Activated T-helper 17 cell treated with anti-CD3 and anti-CD28 coated beads, Interleukin-2, amount 50 U/mL, for 72 hours (primary cell): ENCODE data around the gene RANBP1. TPM values are rescaled to one million over a fixed set of nuclear protein-coding genes. Genes with fewer than 3 reads are reported as not detected.

Experiments used
- ATAC-seq: fragments of 150-1000 bp; cut with Tn5 transposase; replicated peaks from 2 replicates; pipeline ENCODE4 v1.10.0; 2021; ENCODE audit warnings: mild to moderate bottlenecking, moderate library complexity
- H3K27ac Mint-ChIP-seq: one replicate; pipeline ENCODE4 v1.8.0; 2022; ENCODE audit warnings: mixed read lengths
- H3K27me3 Mint-ChIP-seq: one replicate; pipeline ENCODE4 v1.8.0; 2022; ENCODE audit warnings: mixed read lengths
- H3K36me3 Mint-ChIP-seq: one replicate; pipeline ENCODE4 v1.8.0; 2022; ENCODE audit warnings: low read depth, mild to moderate bottlenecking, mixed read lengths
- H3K4me1 Mint-ChIP-seq: one replicate; pipeline ENCODE4 v1.8.0; 2022; ENCODE audit warnings: mixed read lengths
- H3K4me3 Mint-ChIP-seq: one replicate; pipeline ENCODE4 v1.8.0; 2022; ENCODE audit warnings: mild to moderate bottlenecking, mixed read lengths
- H3K9me3 Mint-ChIP-seq: one replicate; pipeline ENCODE4 v1.8.0; 2022; ENCODE audit warnings: mixed read lengths
- total RNA-seq, 2 donors: library from RNA; stranded (reverse); gene quantifications; one replicate each; pipeline ENCODE4 v1.2.3, GENCODE V29; 2022

Gene RANBP1
- total RNA-seq, 2 donors from 2014 or later, result 187 to 421 TPM

GRCh38 chr22:20118300-20119020 is 2.6 kb downstream of the RANBP1 start:
- Mint-ChIP-seq H3K27ac (peak overlapping the region; percentile 90), H3K36me3 (peaks cover 90% of the 10 kb centered on the region), H3K9me3 (no peaks in the 10 kb centered on the region), H3K27me3 (no peaks in the 10 kb centered on the region), H3K4me1 (peaks cover 9% of the 10 kb centered on the region), H3K4me3 (peak overlapping the region; percentile 86)
- no peak for ATAC-seq

GRCh38 chr22:20121856-20122415 is 6.0 kb downstream of the RANBP1 start:
- no peak for ATAC-seq
- H3K4me1 Mint-ChIP-seq, result peaks cover 4% of the 10 kb centered on the region
- peak overlapping the region; percentile 16 for H3K4me3 Mint-ChIP-seq
- no peaks in the 10 kb centered on the region for H3K9me3 Mint-ChIP-seq
- H3K27me3 Mint-ChIP-seq, result no peaks in the 10 kb centered on the region
- peaks cover 97% of the 10 kb centered on the region for H3K36me3 Mint-ChIP-seq
- H3K27ac Mint-ChIP-seq, result no peak overlapping the region

GRCh38 chr22:20123366-20124082 is 7.6 kb downstream of the RANBP1 start:
- Mint-ChIP-seq H3K4me3 (no peak overlapping the region), H3K27ac (peak overlapping the region; percentile 33), H3K4me1 (peaks cover 4% of the 10 kb centered on the region), H3K36me3 (peaks cover 98% of the 10 kb centered on the region), H3K27me3 (no peaks in the 10 kb centered on the region), H3K9me3 (no peaks in the 10 kb centered on the region)
- ATAC-seq, result no peak

GRCh38 chr22:20124083-20124787 is 8.3 kb downstream of the RANBP1 start:
- Mint-ChIP-seq H3K4me1 (no peaks in the 10 kb centered on the region), H3K36me3 (peaks cover 91% of the 10 kb centered on the region), H3K27me3 (no peaks in the 10 kb centered on the region), H3K4me3 (no peak overlapping the region), H3K27ac (peak overlapping the region; percentile 33), H3K9me3 (no peaks in the 10 kb centered on the region)
- ATAC-seq, result no peak

GRCh38 chr22:20125201-20126174 is 9.6 kb downstream of the RANBP1 start:
- Mint-ChIP-seq H3K27ac (no peak overlapping the region), H3K27me3 (no peaks in the 10 kb centered on the region), H3K9me3 (no peaks in the 10 kb centered on the region), H3K4me1 (no peaks in the 10 kb centered on the region), H3K36me3 (peaks cover 78% of the 10 kb centered on the region), H3K4me3 (no peak overlapping the region)
- ATAC-seq, result no peak

- Mint-ChIP-seq H3K36me3 (peaks cover 68% of the 10 kb centered on the region), H3K4me1 (no peaks in the 10 kb centered on the region), H3K27ac (no peak overlapping the region), H3K27me3 (no peaks in the 10 kb centered on the region), H3K9me3 (no peaks in the 10 kb centered on the region), H3K4me3 (no peak overlapping the region)
- no peak for ATAC-seq
Measured at GRCh38 chr22:20126284-20127029, 10.6 kb downstream of the RANBP1 start.

GRCh38 chr22:20127318-20127868 is 11.5 kb downstream of the RANBP1 start:
- Mint-ChIP-seq H3K9me3 (no peaks in the 10 kb centered on the region), H3K4me3 (no peak overlapping the region), H3K27me3 (no peaks in the 10 kb centered on the region), H3K4me1 (no peaks in the 10 kb centered on the region), H3K27ac (no peak overlapping the region), H3K36me3 (peaks cover 59% of the 10 kb centered on the region)
- no peak for ATAC-seq

- Mint-ChIP-seq H3K36me3 (peaks cover 53% of the 10 kb centered on the region), H3K4me3 (no peak overlapping the region), H3K27me3 (no peaks in the 10 kb centered on the region), H3K9me3 (no peaks in the 10 kb centered on the region), H3K4me1 (no peaks in the 10 kb centered on the region), H3K27ac (no peak overlapping the region)
- ATAC-seq, result no peak
Measured at GRCh38 chr22:20127869-20128618, 12.1 kb downstream of the RANBP1 start.

- ATAC-seq, result no peak
- H3K36me3 Mint-ChIP-seq, result peaks cover 48% of the 10 kb centered on the region
- no peaks in the 10 kb centered on the region for H3K9me3 Mint-ChIP-seq
- H3K4me3 Mint-ChIP-seq, result no peak overlapping the region
- no peaks in the 10 kb centered on the region for H3K4me1 Mint-ChIP-seq
- H3K27me3 Mint-ChIP-seq, result no peaks in the 10 kb centered on the region
- H3K27ac Mint-ChIP-seq, result peak overlapping the region; percentile 20
Measured at GRCh38 chr22:20128619-20128901, 12.7 kb downstream of the RANBP1 start.

- Mint-ChIP-seq H3K4me1 (no peaks in the 10 kb centered on the region), H3K36me3 (peaks cover 42% of the 10 kb centered on the region), H3K4me3 (no peak overlapping the region), H3K9me3 (no peaks in the 10 kb centered on the region), H3K27ac (peak overlapping the region; percentile 20), H3K27me3 (no peaks in the 10 kb centered on the region)
- ATAC-seq, result peak; percentile 47
Measured at GRCh38 chr22:20128902-20129746, 13.2 kb downstream of the RANBP1 start.

GRCh38 chr22:20129747-20130014 is 13.8 kb downstream of the RANBP1 start:
- H3K36me3 Mint-ChIP-seq, result peaks cover 37% of the 10 kb centered on the region
- H3K9me3 Mint-ChIP-seq, result no peaks in the 10 kb centered on the region
- H3K27ac Mint-ChIP-seq, result no peak overlapping the region
- H3K4me1 Mint-ChIP-seq, result no peaks in the 10 kb centered on the region
- no peak for ATAC-seq
- H3K27me3 Mint-ChIP-seq, result no peaks in the 10 kb centered on the region
- H3K4me3 Mint-ChIP-seq, result no peak overlapping the region

GRCh38 chr22:20130319-20130718 is 14.4 kb downstream of the RANBP1 start:
- Mint-ChIP-seq H3K4me3 (peak overlapping the region; percentile 28), H3K27me3 (no peaks in the 10 kb centered on the region)

More at GRCh38 chr22:20130319-20130718, 14.4 kb downstream of the RANBP1 start:
- ATAC-seq, result no peak
- peaks cover 30% of the 10 kb centered on the region for H3K36me3 Mint-ChIP-seq
- H3K4me1 Mint-ChIP-seq, result no peaks in the 10 kb centered on the region
- H3K9me3 Mint-ChIP-seq, result no peaks in the 10 kb centered on the region
- no peak overlapping the region for H3K27ac Mint-ChIP-seq
